ENCODE measurements around the gene CHST9. TPM values are rescaled to one million over a fixed set of nuclear protein-coding genes. Genes with fewer than 3 reads are reported as not detected.

The CHST9 gene
- total and polyA plus RNA-seq, 2 donors (not counting 3 experiments of a cell fraction or from before 2014, with no cell fraction given): not detected

DNA sequence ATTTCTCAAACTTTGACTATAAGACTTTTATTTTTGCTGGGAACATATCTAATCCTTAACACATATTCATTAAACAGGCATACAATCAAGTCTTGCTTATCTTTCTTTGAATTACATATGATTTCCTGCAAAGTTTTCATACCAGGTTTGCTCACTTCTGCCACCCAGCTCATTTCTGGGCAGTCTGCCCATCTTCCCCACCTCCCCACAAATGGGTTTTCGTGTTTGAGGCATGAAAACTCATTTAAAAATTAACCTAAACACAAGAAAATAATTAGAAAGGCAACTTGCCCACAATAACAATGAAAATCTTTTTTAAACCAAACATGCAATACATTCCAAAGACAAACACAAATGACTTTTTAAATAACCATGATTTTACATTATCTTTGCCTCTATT is 3.4 kb downstream of the CHST9 start:
- Histone ChIP-seq H3K9me3 (replicated peaks; ENCODE audit: control insufficient read depth, insufficient read depth, low read length) (no peaks in the 10 kb centered on the region), H3K9ac (replicated peaks; ENCODE audit: extremely low read depth, insufficient read depth, low read length) (no peak overlapping the region), H2AFZ (ENCODE audit: low read depth, low read length) (no peak overlapping the region), H3K27me3 (ENCODE audit: control insufficient read depth in 2 of 2, insufficient read depth in 2 of 2, low read length in 2 of 2) (peaks cover 8 to 14% of the 10 kb centered on the region in 2 experiments), H3K36me3 (ENCODE audit: control insufficient read depth in 2 of 2, extremely low read depth in 1 of 2, insufficient read depth in 2 of 2, low read length in 2 of 2) (no peaks in the 10 kb centered on the region), H3K27ac (ENCODE audit: insufficient read depth, low read depth, low read length) (no peak overlapping the region), H3K4me1 (ENCODE audit: control insufficient read depth, extremely low read depth, insufficient read depth, low read length) (no peaks in the 10 kb centered on the region), H3K4me2 (ENCODE audit: insufficient read depth, low read length) (no peak overlapping the region), H3K79me2 (ENCODE audit: control insufficient read depth, insufficient read depth, low read length) (no peaks in the 10 kb centered on the region), H4K20me1 (replicated peaks; ENCODE audit: control insufficient read depth, extremely low read depth, insufficient read depth, low read length) (no peaks in the 10 kb centered on the region), H3K4me3 (replicated peaks in 1 of 3; ENCODE audit: insufficient read depth in 1 of 3, low read depth in 1 of 3, low read length in 3 of 3) (no peak overlapping the region), H3K9me1 (replicated peaks; ENCODE audit: control insufficient read depth, extremely low read depth, insufficient read depth, low read length) (no peaks in the 10 kb centered on the region)
- TF ChIP-seq GATA2 (IDR thresholded peaks at IDR 0.05; ENCODE audit: insufficient read depth, insufficient read length, low read depth, low read length): no peak
- TF ChIP-seq MYC (IDR thresholded peaks at IDR 0.05; ENCODE audit: low read depth, low read length): no peak
- no peak for TF ChIP-seq EZH2 (IDR thresholded peaks at IDR 0.05; ENCODE audit: borderline replicate concordance, low read depth, low read length, severe bottlenecking)
- TF ChIP-seq POLR2AphosphoS5 (IDR thresholded peaks at IDR 0.05; ENCODE audit: insufficient read depth, low read depth, low read length): no peak
- TF ChIP-seq FOS (IDR thresholded peaks at IDR 0.05; ENCODE audit: borderline replicate concordance, insufficient read depth, low read length): no peak
- TF ChIP-seq, protein P1, sequence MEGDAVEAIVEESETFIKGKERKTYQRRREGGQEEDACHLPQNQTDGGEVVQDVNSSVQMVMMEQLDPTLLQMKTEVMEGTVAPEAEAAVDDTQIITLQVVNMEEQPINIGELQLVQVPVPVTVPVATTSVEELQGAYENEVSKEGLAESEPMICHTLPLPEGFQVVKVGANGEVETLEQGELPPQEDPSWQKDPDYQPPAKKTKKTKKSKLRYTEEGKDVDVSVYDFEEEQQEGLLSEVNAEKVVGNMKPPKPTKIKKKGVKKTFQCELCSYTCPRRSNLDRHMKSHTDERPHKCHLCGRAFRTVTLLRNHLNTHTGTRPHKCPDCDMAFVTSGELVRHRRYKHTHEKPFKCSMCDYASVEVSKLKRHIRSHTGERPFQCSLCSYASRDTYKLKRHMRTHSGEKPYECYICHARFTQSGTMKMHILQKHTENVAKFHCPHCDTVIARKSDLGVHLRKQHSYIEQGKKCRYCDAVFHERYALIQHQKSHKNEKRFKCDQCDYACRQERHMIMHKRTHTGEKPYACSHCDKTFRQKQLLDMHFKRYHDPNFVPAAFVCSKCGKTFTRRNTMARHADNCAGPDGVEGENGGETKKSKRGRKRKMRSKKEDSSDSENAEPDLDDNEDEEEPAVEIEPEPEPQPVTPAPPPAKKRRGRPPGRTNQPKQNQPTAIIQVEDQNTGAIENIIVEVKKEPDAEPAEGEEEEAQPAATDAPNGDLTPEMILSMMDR (IDR thresholded peaks at IDR 0.05; ENCODE audit: extremely low read depth in 1 of 2, insufficient read depth in 1 of 2, low read depth in 1 of 2, low read length in 2 of 2): no peak
- TF ChIP-seq JUN (IDR thresholded peaks at IDR 0.05; ENCODE audit: borderline replicate concordance, insufficient read depth, insufficient read length, low read depth): no peak
- TF ChIP-seq, protein P2, sequence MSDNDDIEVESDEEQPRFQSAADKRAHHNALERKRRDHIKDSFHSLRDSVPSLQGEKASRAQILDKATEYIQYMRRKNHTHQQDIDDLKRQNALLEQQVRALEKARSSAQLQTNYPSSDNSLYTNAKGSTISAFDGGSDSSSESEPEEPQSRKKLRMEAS (IDR thresholded peaks at IDR 0.05; ENCODE audit: insufficient read depth, insufficient read length): no peak
- no peak for TF ChIP-seq POLR2A (IDR thresholded peaks at IDR 0.05; ENCODE audit: low read depth, low read length)
- FAIRE-seq (no peak), DNase-seq (ENCODE audit: low read depth, low spot score) (no peak)
- dilution Hi-C loops (cut with MboI; ENCODE audit: extremely low pct_ligation_motif_present, low sequenced_read_pairs): no loop called here
- POLR2A ChIA-PET: no interaction called here
- BruUV-seq (replicated peaks): no TSS peak
- intact Hi-C loops (cut with micrococcal nuclease): no loop called here
- CTCF ChIA-PET: no interaction called here

All from endothelial cell of umbilical vein (primary cell).